Measurements from ENCODE around the gene ERI2. TPM values are rescaled to one million over a fixed set of nuclear protein-coding genes. Genes with fewer than 3 reads are reported as not detected.

The ERI2 gene
- total RNA-seq, 1 donor from 2014 or later, result 16.5 TPM

DNA sequence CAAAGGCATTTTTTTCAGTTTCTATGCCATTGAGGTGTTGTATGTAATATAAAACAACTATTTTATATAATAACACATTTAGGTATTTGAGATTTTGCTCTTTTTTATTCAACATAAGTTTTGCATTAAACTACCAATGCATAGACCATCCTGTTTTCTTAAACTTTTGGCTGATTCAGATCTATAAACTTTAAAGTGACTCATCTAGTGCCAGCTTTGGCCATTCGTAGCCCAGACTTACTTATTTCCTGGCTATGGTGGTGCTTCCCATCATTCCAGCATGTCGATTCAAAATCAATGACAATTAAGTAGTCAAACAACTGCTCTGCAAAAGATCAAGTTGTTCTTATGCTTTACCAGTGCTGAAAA, 3.1 kb downstream of the ERI2 start:
- Histone ChIP-seq H3K27ac (no peak overlapping the region), H3K36me3 (peaks cover 16% of the 10 kb centered on the region), H3K27me3 (no peaks in the 10 kb centered on the region), H3K4me3 (no peak overlapping the region), H3K4me1 (peaks cover 6% of the 10 kb centered on the region), H3K9me3 (no peaks in the 10 kb centered on the region)
- DNase-seq (no peak), ATAC-seq (no peak)
- intact Hi-C loops (cut with DNase I), result no loop called here
- no peak for TF ChIP-seq CTCF (IDR thresholded peaks at IDR 0.05)

DNA sequence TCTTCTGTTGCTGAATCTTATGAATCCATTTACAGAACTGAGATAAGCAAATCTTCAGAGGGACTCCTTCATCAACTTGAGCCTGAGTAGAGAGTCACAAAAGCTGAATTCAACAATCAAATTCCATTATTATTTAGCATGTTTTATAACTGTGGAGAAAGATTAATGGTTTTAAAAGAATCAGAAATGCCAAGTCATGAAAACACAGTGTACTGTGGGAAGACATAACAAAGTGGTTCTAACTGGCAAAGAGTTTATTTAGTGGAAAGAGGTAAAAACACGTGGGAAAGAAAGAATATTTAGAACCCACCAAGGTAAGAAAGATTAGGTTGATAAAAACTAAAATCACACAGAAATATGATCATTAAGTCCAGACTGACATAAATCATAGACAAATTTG, 5.0 kb downstream of the ERI2 start:
- no peak for TF ChIP-seq CTCF (IDR thresholded peaks at IDR 0.05)
- H3K27ac ChIP-seq, result no peak overlapping the region
- H3K9me3 ChIP-seq, result no peaks in the 10 kb centered on the region
- peaks cover 6% of the 10 kb centered on the region for H3K4me1 ChIP-seq
- DNase-seq (no peak), ATAC-seq (no peak)
- intact Hi-C loops (cut with DNase I), result no loop called here
- peaks cover 35% of the 10 kb centered on the region for H3K36me3 ChIP-seq
- H3K4me3 ChIP-seq, result no peak overlapping the region
- H3K27me3 ChIP-seq, result no peaks in the 10 kb centered on the region

DNA sequence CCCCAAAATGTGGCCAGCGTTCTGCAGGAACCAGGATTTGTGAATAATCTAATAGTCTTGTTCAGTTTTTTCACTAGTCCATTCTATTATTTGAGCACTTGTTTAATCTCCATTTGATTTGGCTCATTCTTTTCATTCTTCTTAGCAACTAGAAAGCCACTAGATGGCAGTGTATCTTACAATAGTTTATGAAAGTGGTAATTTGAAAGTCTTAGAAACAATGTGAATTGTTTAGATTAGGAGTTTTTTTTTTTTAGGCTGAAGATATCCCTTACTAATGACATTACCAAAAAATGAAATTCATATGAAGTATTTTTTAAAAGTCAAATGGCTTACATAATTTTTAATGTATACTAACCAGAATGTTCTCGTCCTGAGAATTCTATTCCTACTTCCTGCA, 6.7 kb downstream of the ERI2 start:
- TF ChIP-seq CTCF (IDR thresholded peaks at IDR 0.05), result peak; percentile 58
- ATAC-seq, result no peak
- no peak overlapping the region for H3K4me3 ChIP-seq
- H3K27ac ChIP-seq, result no peak overlapping the region
- no peaks in the 10 kb centered on the region for H3K4me1 ChIP-seq
- intact Hi-C loops (cut with DNase I), result no loop called here
- no peaks in the 10 kb centered on the region for H3K9me3 ChIP-seq
- H3K36me3 ChIP-seq, result peaks cover 36% of the 10 kb centered on the region
- H3K27me3 ChIP-seq, result no peaks in the 10 kb centered on the region
- no peak for DNase-seq

DNA sequence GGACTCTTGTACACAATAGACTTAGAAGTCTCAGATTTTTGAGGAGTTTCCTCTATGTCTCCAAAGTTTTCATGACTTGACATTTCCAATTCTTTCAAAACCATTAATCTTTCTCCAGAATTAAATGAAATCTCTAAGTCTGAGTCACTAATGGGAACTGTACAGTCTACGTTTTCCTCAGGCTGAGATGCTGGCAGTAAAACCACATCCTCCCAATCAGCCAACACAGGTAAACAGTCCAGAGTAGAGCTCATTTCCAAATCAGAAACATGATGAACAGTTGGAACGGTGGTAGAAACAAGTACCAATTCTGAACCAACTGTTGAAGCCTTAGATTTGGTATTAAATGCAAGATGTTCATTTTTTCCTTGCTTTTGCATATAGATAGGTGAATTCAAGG, 7.9 kb downstream of the ERI2 start:
- no peaks in the 10 kb centered on the region for H3K9me3 ChIP-seq
- H3K27me3 ChIP-seq, result no peaks in the 10 kb centered on the region
- peaks cover 36% of the 10 kb centered on the region for H3K36me3 ChIP-seq
- H3K4me1 ChIP-seq, result no peaks in the 10 kb centered on the region
- TF ChIP-seq CTCF (IDR thresholded peaks at IDR 0.05), result no peak
- DNase-seq (no peak), ATAC-seq (no peak)
- no peak overlapping the region for H3K4me3 ChIP-seq
- H3K27ac ChIP-seq, result no peak overlapping the region
- intact Hi-C loops (cut with DNase I), result no loop called here

- Histone ChIP-seq H3K27me3 (no peaks in the 10 kb centered on the region), H3K4me3 (no peak overlapping the region), H3K27ac (no peak overlapping the region), H3K9me3 (no peaks in the 10 kb centered on the region), H3K4me1 (no peaks in the 10 kb centered on the region), H3K36me3 (peaks cover 9% of the 10 kb centered on the region)
- no peak for DNase-seq
- no peak for TF ChIP-seq CTCF (IDR thresholded peaks at IDR 0.05)
- intact Hi-C loops (cut with DNase I), result no loop called here
- ATAC-seq, result no peak
Observed at GRCh38 chr16:20791923-20792612, 14.2 kb downstream of the ERI2 start.

DNA sequence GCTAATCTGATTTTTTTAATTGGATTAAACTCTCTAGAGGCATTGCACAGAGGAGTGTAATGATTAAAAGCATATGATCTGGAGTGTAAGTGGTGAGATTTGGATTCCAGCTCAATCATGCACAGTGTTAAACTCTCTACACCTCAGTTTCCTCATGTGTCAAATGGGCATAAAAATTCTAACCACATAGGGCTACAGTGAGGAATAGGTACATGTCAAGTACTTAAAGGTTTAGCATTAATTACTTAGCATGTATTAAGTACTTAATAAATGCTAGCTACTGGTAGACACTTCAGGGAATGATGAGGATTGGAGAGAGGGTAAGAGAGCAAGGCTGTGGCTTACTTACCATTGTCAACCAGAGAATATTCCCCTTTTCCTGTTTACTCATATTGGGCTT, 17.1 kb downstream of the ERI2 start:
- no peaks in the 10 kb centered on the region for H3K36me3 ChIP-seq
- no peaks in the 10 kb centered on the region for H3K9me3 ChIP-seq
- no peak for TF ChIP-seq CTCF (IDR thresholded peaks at IDR 0.05)
- no peak for DNase-seq
- ATAC-seq, result no peak
- no peaks in the 10 kb centered on the region for H3K27me3 ChIP-seq
- no peaks in the 10 kb centered on the region for H3K4me1 ChIP-seq
- H3K27ac ChIP-seq, result no peak overlapping the region
- H3K4me3 ChIP-seq, result no peak overlapping the region
- intact Hi-C loops (cut with DNase I), result no loop called here
